OCI-LY7 (cell line): ENCODE results near the gene RMND1. TPM values are rescaled to one million over a fixed set of nuclear protein-coding genes. Genes with fewer than 3 reads are reported as not detected.

ENCODE experiments used
- BruUV-seq: library from RNA; stranded (reverse); fragments of 400-500 nt; replicated peaks from 2 replicates; lab custom pipeline; 2021; lab: Mats Ljungman, UMichigan
- CTCF ChIA-PET: fragments of 300-600 bp; sonication (Branson Sonifier 250); formaldehyde crosslinking; loops from one replicate; lab custom pipeline; 2022; ENCODE audit warnings: antibody characterized with exemption; ENCODE audit not compliant: unreplicated experiment; lab: Charles Lee
- POLR2A ChIA-PET: fragments of 300-600 bp; sonication (Branson Sonifier 250); formaldehyde crosslinking; loops from one replicate; lab custom pipeline; 2022; ENCODE audit warnings: antibody characterized with exemption; lab: Charles Lee
- DNase-seq: peaks from one replicate; pipeline ENCODE4 v3.0.0-alpha.2; 2015; ENCODE audit warnings: low spot score
- H2AFZ ChIP-seq: fragments of 200-600 bp; sonication (generic), shearing (Covaris generic); 2 replicates; pipeline ENCODE4 v1.6.1; 2014; ENCODE audit warnings: mild to moderate bottlenecking, antibody characterized with exemption, low read length, moderate library complexity
- H3K27ac ChIP-seq: fragments of 200-600 bp; sonication (generic); 2 replicates; pipeline ENCODE4 v1.5.1; 2014; ENCODE audit warnings: mixed run types, low read depth, mild to moderate bottlenecking, moderate library complexity, low read length, inconsistent platforms; ENCODE audit not compliant: poor library complexity, severe bottlenecking
- H3K36me3 ChIP-seq: fragments of 200-600 bp; sonication (generic); 2 replicates; pipeline ENCODE4 v1.6.1; 2014; ENCODE audit warnings: mild to moderate bottlenecking, antibody characterized with exemption, low read length, moderate library complexity, mixed read lengths; ENCODE audit not compliant: insufficient read depth
- H3K4me1 ChIP-seq: fragments of 200-600 bp; sonication (generic); 2 replicates; pipeline ENCODE4 v1.5.1; 2014; ENCODE audit warnings: mild to moderate bottlenecking, low read length; ENCODE audit not compliant: insufficient read depth, poor library complexity, severe bottlenecking
- H3K4me2 ChIP-seq: fragments of 200-600 bp; sonication (generic); 2 replicates; pipeline ENCODE4 v1.6.1; 2014; ENCODE audit warnings: mild to moderate bottlenecking, low read length
- H3K4me3 ChIP-seq: fragments of 200-600 bp; sonication (generic); 2 replicates; pipeline ENCODE4 v1.5.1; 2014; ENCODE audit warnings: mild to moderate bottlenecking, low read depth, low read length; ENCODE audit not compliant: poor library complexity, severe bottlenecking
- H3K79me2 ChIP-seq: fragments of 200-600 bp; sonication (generic); 2 replicates; pipeline ENCODE4 v1.6.1; 2016; ENCODE audit warnings: low read depth, mild to moderate bottlenecking, low read length, moderate library complexity, mixed read lengths; ENCODE audit not compliant: insufficient read depth
- H3K9me2 ChIP-seq: fragments of 200-600 bp; sonication (generic); 2 replicates; pipeline ENCODE4 v1.6.1; 2016; ENCODE audit warnings: mild to moderate bottlenecking, low read length, mixed read lengths; ENCODE audit not compliant: insufficient read depth
- H3K9me3 ChIP-seq: fragments of 200-600 bp; sonication (generic); 2 replicates; pipeline ENCODE4 v1.6.1; 2014; ENCODE audit warnings: mild to moderate bottlenecking, mixed run types, low read length, mixed read lengths
- H4K20me1 ChIP-seq: fragments of 200-600 bp; sonication (generic); 2 replicates; pipeline ENCODE4 v1.6.1; 2014; ENCODE audit warnings: mild to moderate bottlenecking, antibody characterized with exemption, low read length, moderate library complexity, mixed read lengths; ENCODE audit not compliant: insufficient read depth
- EZH2phosphoT487 ChIP-seq: fragments of 200-600 bp; sonication (generic); IDR thresholded peaks from 2 replicates; pipeline ENCODE4 v1.6.1; 2018; ENCODE audit warnings: low read depth, borderline replicate concordance, mild to moderate bottlenecking, mixed run types, antibody characterized with exemption, low read length, moderate library complexity, mixed read lengths
- intact Hi-C: fragments of 100-400 bp; cut with micrococcal nuclease; formaldehyde crosslinking; loops from one replicate; pipeline ENCODE4 v1.10.0; 2022; ENCODE audit not compliant: unreplicated experiment
- total RNA-seq, 2 experiments: library from RNA; depleted of rRNA in 1 of 2; stranded (reverse); fragments of >200 nt in 1 of 2; shearing (Covaris generic) in 1 of 2; gene quantifications; 2 replicates each; pipeline ENCODE4 v1.2.3, GENCODE V29; 2014 to 2022
- TF ChIP-seq, protein P1 (sequence below): fragments of 200-600 bp; sonication (generic); conservative IDR thresholded peaks from 2 replicates; pipeline ENCODE4 v1.5.1; 2014; ENCODE audit warnings: mild to moderate bottlenecking, antibody characterized with exemption, low read length, moderate library complexity, mixed read lengths

RMND1 gene
- total RNA-seq, 2 experiments from 2014 or later = 21.2 to 22.3 TPM

DNA sequence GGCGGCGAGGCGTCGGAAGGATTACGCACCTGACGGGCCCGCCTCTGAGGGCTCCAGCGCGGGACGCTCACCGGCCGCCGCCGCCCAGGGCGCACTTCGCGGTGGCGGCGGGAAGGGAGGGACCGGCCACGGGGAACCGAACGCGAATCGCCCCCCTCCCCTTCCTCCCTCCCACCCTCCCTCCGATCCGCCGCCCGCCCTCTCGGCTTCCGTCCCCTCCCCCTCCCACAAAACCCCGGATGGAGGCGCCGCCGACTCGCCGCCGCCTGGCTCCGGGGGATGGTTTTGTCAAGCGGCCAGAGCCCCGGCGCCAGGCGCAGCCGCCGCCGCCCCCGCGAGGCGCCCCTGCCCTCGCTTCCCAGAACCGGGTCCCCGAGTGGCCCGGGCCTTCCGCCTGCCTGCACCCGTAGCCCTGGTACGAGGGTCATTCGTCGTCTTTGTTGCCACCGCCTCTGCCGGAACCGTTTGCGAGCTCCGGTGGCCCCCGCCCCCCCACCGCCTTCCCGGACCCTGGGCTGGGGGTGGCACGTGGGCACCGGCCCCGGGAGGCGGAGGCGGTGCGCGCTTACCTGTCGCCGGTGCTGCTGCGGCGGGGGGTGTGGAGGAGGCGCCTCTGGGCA, 61.0 kb downstream of the RMND1 start:
- intact Hi-C loops = loop anchor here (1.0 to 5.0 kb wide), 3 partner anchors 61 to 1591 kb away; partner anchors contain the start of genes FBXO5 and RMND1
- no peak overlapping the region; the same call in 1 of the 2 replicates for H2AFZ ChIP-seq
- BruUV-seq = no TSS peak
- peaks cover 81% of the 10 kb centered on the region for H3K79me2 ChIP-seq
- H3K4me1 ChIP-seq = peaks cover 59% of the 10 kb centered on the region
- peaks cover 32% of the 10 kb centered on the region for H4K20me1 ChIP-seq
- ChIA-PET CTCF (no interaction called here), POLR2A (interaction anchor here (1.7 kb wide), 1 partner anchor 61 kb away, joined by 6 read pairs; the partner anchor contains the start of gene RMND1)
- H3K4me2 ChIP-seq = peak overlapping the region; percentile 77
- no peaks in the 10 kb centered on the region for H3K9me3 ChIP-seq
- H3K9me2 ChIP-seq = no peaks in the 10 kb centered on the region
- TF ChIP-seq EZH2phosphoT487 = no peak
- TF ChIP-seq, protein P1, sequence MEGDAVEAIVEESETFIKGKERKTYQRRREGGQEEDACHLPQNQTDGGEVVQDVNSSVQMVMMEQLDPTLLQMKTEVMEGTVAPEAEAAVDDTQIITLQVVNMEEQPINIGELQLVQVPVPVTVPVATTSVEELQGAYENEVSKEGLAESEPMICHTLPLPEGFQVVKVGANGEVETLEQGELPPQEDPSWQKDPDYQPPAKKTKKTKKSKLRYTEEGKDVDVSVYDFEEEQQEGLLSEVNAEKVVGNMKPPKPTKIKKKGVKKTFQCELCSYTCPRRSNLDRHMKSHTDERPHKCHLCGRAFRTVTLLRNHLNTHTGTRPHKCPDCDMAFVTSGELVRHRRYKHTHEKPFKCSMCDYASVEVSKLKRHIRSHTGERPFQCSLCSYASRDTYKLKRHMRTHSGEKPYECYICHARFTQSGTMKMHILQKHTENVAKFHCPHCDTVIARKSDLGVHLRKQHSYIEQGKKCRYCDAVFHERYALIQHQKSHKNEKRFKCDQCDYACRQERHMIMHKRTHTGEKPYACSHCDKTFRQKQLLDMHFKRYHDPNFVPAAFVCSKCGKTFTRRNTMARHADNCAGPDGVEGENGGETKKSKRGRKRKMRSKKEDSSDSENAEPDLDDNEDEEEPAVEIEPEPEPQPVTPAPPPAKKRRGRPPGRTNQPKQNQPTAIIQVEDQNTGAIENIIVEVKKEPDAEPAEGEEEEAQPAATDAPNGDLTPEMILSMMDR = no peak
- H3K4me3 ChIP-seq = peak overlapping the region; percentile 99
- H3K27ac ChIP-seq = peak overlapping the region; percentile 97
- peak; percentile 78 for DNase-seq
- peaks cover 54% of the 10 kb centered on the region for H3K36me3 ChIP-seq

DNA sequence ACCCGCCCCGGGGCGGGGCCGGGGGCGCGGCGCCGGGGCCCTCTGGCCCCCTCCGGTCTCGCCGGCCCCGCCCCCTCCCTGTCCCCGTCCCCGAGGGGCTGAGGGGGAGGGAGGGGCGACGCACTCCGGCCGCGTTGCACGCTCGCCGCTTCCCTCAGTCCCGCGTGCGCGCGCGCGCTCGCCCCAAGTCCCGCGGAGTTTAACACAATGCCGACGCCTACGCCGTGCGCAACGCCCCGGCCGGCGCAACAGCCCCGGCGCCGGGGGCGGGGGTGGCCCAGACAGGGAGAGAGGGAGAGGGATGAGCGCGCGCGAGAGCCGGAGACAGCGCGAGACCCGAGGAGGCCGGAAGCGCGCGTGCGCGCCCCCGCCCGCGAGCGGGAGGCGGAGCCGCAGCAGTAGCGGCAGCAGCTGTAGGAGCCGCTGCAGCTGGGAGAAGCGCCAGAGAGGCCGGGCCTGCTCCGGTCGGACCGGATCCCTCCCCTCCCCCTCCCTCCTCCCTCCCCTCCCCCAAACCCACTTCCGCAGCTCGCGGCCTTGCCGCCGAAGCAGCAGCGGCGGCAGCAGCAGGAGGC, 61.6 kb downstream of the RMND1 start:
- intact Hi-C loops = loop anchor here (1.0 to 5.0 kb wide), 3 partner anchors 62 to 1592 kb away; partner anchors contain the start of genes FBXO5 and RMND1
- Histone ChIP-seq H3K36me3 (peaks cover 54% of the 10 kb centered on the region), H4K20me1 (peaks cover 29% of the 10 kb centered on the region), H3K9me2 (no peaks in the 10 kb centered on the region), H3K9me3 (no peaks in the 10 kb centered on the region), H3K27ac (peak overlapping the region; percentile 97), H3K4me2 (peak overlapping the region; percentile 16; the same call in 1 of the 2 replicates), H2AFZ (no peak overlapping the region), H3K79me2 (peaks cover 81% of the 10 kb centered on the region), H3K4me1 (peaks cover 55% of the 10 kb centered on the region), H3K4me3 (peak overlapping the region; percentile 99)
- DNase-seq = peak; percentile 99
- POLR2A ChIA-PET = interaction anchor here (0.5 to 1.7 kb wide), 3 partner anchors 27 to 61 kb away, joined by 3 to 6 read pairs (median 4); partner anchors contain the start of gene RMND1
- CTCF ChIA-PET = no interaction called here
- TF ChIP-seq, protein P1 = no peak
- no peak for TF ChIP-seq EZH2phosphoT487
- BruUV-seq = no TSS peak
